HuH-7.5 (cell line): ENCODE data around the gene HEATR5B.
"Not testable (repeated sequence)": the region's sequence is repeated elsewhere in the genome, so short reads cannot be mapped to it uniquely, and the experiment has no call there.

Source experiments
- DNase-seq: peaks from one replicate; pipeline ENCODE4 v3.0.0; 2011; ENCODE audit warnings: low spot score

The HEATR5B gene

DNA sequence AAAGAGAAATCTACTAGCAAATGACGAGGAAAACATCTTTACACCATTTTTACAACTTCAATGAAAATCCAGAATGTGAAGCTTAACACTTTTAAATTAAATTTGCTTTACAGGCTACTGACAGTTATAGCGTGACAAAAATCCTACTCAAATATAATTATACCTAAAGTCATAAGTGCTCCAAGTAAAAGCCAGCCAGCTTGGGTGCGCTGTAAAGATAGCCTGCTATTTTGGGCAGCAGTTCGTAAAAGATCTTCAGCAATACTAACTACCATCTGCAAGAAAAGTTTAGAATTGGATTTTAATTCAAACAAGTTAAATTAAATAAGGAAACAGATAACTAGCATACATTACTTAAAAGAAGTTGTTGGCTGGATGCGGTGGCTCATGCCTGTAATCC lies 22.4 kb downstream of the HEATR5B start:
- DNase-seq = no peak

DNA sequence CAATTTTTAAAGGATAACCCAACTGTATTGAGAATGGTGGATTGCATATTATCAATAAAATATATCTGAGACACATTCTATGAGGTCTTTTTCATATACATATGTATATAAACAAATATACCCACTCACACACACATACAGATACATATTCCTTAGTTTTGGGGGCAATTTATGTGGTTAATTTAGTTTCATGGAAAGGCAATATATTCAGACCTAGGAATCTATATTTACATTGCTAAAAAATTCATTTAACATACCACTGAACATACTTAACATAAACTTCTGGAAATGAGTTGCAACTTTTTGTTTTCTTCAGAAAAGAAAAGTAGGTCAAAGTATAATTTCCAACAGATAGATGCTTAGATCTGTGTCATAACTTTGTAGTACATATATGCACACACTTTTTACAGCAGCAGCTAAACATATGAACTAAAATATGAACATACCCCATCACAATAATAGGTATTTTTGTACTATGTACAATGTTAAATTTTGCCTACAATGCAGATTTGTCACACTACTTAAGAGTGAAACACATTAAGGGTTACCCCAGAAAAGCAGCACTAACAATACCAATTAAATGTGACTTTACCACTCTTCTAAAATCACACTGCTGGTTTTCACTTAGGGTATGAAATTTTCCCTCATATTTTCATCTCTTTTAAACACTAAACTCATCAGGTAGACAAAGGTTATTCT lies 23.0 kb downstream of the HEATR5B start:
- no peak for DNase-seq

DNA sequence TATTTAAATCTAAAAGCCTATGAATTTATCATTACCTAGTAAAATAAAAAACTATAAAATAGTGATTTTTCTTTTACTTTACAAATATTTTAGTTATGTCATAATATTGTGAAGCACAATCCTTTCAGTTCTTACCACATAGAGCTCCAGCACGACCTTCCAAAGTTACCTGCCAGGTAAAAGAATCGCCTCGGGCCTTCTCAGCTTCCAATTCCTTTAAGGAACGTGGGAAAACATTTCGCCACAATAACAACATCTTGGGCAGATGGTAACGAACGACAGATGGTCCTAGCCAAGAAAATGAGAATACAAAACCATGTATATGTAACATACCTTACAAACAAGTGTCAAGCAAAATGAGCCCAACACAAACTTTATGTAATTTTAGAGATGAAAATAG lies 23.7 kb downstream of the HEATR5B start:
- no peak for DNase-seq

DNA sequence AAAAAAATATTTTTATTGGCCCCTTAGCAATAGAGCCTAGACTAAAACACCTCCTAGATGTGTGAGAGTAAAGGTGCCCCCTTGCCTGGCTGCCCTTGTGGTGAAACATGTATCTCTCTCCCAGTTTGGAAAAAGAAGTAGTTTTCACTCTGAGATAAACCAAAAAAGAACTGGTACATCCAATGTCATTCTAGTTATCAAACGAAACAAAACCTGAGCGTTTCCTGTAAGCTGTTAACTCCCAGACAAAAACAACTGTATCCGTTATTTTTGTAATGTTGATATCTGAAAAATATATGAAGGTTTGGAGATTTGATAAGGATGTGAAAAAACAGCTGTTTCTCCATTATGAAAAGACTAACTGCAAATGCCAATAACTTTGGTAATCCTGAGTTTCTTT lies 24.3 kb downstream of the HEATR5B start:
- no peak for DNase-seq

DNA sequence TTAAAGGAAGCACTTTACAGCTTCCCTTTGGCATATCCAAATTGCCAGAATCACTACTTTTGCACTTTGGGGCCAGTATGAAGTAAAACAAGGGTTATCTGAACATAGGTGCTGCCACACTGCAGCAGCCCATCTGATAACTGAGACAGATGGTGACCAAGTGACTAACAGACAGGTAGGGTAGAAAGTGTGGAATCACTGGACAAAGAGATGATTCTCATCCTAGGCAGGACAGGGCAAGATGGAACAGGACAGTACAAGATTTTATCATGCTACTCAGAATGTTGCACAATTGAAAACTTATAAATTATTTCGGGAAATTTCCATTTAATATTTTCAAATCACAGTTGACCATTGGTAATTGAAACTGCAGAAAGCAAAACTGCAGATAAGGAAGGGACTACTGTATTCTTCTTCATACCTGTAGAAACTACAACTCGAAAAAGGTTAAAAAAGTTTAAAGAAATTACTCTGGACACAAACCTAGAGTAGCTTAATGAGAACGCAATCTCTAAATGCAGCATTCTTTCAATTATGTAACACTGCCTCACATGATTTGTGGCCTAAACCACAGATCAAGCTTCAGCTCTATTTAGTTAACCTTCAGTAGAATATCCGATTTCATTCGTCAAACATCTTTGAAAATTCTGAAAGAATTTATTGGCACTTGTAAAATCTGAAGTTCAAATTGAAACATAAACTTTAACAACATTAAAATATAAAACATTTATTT lies 31.4 kb downstream of the HEATR5B start:
- DNase-seq = no peak

GRCh38 chr2:37039580-37039979 lies 44.6 kb downstream of the HEATR5B start:
- no peak for DNase-seq

DNA sequence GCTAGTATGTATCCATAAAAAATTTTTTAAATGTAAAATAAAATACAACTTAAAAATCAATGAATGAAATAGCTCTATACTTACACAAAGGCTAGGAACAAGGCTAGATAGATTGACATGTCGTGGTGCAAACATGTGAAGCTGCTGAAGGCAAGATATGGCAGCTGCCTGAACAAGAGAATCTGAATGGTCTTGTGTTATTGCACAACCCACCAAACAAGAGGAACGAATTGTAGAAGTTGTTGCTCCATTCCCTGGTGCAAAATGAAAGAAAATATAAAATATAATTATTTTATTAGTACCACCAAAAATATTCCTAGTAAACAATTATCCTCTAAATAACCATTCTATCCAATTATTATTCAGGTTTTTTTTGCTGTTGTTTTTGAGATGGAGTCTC lies 46.4 kb downstream of the HEATR5B start:
- DNase-seq = no peak

DNA sequence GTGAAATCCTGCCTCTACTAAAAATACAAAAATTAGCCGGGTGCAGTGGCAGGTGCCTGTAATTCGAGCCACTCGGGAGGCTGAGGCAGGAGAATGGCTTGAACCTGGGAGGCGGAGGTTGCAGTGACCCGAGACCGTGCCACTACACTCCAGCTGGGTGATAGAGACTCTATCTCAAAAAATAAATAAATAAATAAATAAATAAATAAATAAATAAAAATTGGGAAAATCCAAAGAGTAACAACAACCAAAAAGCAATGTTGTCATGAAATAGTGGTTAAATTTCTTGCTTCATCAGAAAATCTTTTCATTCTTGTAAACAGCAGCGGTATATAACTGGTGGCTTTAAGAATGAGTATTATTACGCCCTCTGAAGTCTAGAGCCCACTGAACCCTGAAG lies 54.4 kb downstream of the HEATR5B start:
- DNase-seq = no peak

DNA sequence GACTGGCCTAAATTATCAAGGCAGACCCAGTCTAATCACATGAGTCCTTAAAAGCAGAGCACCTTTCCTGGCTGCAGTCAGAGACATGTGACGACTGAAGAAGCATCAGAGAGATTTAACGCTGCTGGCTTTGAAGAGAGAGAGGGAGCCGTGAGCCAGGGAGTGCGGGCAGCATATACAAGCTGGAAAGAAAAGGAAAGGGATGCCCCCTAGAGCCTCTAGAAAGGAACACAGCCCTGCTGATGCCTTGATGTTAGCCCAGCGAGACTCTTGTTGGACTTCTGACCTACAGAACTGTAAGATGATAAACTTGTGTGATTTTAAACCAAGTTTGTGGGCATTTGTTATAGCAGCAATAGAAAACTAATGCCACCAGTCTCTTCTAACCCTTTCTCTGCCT lies 58.1 kb downstream of the HEATR5B start:
- DNase-seq = no peak

DNA sequence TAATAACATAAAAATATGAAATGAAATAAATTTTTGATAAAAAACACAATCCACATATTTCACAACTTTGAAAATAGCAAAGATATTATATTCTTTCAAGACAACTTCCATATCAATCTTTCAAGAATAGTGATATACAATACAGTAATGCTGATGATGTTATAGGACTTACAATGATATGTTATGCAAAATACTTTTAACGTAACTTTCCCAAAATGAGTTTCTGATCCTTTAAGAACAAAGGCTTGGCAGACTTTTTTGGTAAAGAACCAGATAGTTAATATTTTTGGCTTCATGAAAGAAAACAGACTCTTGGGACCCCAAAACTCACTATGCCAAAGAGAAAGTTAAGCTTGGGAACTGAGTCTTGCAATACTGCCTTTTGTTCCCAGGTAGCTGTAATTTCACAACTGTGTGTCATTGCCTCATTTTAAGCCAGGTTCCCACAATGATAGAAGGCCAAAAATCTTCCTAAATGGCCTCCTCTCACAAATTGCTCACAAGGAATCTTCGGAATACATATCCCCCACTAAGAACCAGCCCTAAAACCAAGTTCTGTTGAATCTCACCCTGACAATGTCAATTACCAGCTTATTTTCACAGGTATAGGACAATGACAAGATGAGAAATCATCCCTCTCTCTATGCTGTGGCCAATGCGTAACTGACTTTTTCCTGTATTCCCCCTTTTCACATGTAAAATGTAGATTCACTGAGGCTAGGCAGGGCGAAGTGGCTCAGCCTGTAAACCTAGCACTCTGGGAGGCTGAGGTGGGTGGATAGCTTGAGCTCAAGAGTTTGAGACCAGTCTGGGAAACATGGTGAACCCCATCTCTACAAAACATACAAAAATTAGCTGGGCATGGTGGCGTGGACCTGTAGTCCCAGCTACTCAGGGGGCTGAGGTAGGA lies 63.0 kb downstream of the HEATR5B start:
- no peak for DNase-seq

- no peak for DNase-seq
Measured at GRCh38 chr2:37020212-37020886, 63.8 kb downstream of the HEATR5B start.

DNA sequence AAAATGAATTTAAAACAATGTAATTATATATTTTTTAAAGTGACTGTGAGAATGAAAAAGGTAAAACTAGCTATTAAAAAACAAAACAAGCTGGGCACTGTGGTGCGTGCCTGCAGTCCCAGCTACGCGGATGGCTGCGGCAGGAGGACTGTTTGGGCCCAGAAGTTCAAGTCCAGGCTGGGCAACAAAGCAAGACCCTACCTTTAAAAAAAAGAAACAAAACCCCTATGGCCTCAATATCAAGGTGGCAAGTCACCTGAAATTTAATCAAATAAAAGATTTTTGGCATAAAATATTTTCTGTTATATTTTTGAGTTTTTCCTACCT lies 70.9 kb downstream of the HEATR5B start:
- DNase-seq = no peak

- no peak for DNase-seq
Measured at GRCh38 chr2:37011130-37011529, 73.0 kb downstream of the HEATR5B start.

- no peak for DNase-seq
Measured at GRCh38 chr2:37005118-37005868, 78.9 kb downstream of the HEATR5B start.

DNA sequence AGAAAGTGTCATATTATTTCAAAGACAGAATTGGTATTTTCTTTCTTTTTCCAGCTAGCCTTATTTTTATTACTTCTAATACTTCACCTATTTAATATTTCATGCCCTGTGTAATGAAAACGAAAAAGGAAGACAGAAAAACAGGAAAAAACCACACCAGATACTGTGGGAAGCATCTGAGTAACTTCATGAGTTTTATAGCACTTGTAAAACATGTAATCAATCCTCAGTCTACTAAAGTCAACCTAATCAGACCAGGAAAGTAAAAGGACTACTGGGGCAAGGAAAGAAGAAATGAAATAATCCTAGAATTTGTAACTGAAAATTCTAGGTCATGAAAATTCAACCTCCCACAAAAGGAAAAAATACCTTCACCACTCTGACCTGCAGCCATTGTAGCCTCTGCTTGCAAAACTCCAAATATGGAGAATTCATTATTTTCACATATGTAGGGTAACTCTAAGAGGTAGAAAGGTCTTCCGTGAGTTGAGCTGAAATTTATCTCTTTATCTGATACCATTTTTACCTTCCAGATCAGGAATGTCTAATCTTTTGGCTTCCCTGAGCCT lies 83.1 kb downstream of the HEATR5B start:
- DNase-seq = no peak

DNA sequence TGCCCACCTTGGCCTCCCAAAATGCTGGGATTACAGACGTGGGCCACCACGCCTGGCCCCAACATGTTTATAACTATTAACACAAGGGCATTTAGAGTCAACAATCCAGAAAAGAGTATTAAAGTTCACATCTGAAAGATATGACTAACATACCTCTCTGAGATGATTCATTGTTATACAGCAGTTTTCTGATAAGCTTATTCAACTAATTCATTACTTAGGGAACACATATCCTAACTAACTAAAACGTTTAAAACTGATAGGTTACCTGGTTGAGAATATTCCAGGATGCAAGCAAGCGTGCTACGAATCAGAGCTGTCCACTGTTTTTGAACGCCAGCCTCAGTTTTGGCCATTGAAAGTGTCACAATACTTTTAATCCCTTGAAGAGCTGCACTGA lies 83.9 kb downstream of the HEATR5B start:
- DNase-seq = no peak

DNA sequence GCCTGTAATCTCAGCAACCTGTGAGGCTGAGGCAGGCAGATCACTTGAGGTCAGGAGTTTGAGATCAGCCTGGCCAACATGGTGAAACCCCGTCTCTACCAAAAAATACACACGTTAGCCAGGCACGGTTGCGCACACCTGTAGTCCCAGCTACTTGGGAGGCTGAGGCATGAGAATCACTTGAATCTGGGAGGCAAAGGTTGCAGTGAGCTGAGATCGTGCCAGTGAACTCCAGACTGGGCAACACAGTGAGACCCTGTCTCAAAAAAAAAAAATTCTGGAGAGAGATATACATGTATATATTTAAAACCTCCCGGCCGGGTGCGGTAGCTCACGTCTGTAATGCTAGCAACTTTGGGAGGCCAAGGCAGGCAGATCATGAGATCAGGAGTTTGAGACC lies 84.8 kb downstream of the HEATR5B start:
- not testable (repeated sequence) for DNase-seq

DNA sequence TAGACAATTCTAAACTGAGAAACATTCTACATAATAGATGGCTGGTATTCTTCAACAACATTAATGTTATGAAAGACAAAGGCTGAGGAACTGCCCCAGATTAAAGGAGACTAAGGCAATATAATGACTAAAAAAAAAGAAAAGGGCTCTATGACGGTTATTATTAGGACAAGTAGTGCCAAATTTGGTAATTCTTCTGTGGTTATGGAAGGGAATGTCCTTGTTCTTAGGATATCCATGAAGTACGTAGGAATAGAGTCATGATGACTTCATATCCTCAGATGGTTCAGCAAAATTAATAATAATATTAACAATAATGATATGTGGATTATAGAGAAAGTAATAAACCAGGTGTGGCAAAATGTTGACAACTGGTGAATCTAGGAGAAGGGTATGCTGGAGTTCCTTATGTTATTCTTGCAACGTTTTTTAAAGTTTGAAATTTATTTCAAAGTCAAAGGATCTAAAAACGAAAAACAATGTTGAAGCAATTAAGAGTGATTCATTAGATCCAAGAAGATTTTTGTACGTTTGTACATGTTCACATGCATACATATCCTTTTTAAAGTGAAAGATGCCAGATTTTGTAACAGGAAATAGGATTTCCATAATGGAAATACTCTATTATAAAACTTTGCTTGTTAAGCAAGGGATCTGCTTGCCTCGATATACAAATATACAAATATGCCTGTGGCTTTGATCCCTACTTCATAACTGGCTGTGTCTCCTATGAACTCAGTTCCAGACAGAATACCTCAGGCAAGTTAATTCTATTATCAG lies 90.1 kb downstream of the HEATR5B start:
- DNase-seq = no peak

DNA sequence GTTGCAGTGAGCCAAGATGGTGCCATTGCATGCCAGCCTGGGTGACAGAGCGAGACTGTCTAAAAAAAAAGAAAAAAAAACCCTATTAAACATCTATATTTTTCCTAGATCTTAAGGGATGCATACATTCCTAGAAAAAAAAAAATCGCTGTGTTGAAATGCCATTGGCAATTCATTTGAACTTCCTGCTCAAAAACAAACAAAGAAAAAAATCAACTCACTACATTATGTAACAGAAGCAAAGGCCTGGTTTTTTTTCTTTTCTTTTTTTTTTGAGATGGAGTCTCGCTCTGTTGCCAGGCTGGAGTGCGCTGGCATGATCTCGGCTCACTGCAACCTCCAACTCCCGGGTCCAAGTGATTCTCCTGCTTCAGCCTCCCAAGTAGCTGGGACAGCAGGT lies 96.2 kb downstream of the HEATR5B start:
- no peak for DNase-seq

DNA sequence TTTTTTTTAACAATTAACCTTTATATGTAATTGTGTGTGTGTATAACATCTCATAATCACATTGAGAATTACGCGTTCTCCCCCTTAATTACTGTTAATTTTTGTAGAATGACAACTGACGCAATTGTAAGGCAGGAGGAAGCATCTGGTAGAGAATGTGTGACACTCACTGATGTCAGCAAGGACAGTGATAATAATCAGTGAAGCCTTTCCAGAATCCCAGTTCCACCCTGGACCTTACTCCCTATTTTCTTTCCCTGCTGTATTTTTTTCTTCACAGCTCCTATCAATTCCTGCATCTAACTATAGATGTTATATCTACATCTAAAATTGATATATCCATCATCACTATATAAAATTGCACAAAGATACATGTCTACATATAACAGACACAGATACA lies 101.7 kb downstream of the HEATR5B start:
- DNase-seq = no peak

DNA sequence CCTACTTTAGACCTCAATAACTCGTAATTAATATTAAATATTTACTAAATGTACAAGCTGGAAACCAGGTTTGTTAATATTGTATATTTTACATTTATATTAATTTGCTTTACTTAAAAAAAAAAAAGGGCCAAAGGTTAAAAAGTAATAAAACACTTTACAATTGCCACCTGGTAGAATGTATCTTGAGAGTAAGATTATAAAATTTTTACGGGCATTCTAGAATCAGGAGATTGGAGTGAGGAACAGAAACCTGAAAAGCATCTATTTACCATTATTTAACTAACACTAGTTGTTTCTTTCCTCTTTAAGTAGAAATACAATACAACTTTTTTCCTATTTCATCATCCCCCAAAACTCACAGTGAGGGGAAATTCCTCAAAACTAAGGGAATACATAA lies 102.3 kb downstream of the HEATR5B start:
- DNase-seq = no peak
